Neuronal stem cell (in vitro differentiated cells): ENCODE results near the gene ATRX.

Experiments
- DNase-seq: peaks from one replicate; pipeline ENCODE4 v3.0.0-alpha.2; 2013; ENCODE audit warnings: low spot score
- H2AFZ ChIP-seq: one replicate; pipeline ENCODE4 v1.6.1; 2013; ENCODE audit warnings: mild to moderate bottlenecking, low read length, inconsistent platforms
- H2AK5ac ChIP-seq: 2 replicates; pipeline ENCODE4 v1.6.1; 2013; ENCODE audit warnings: low read depth, mild to moderate bottlenecking, inconsistent platforms, low read length, moderate library complexity, mixed read lengths
- H2BK120ac ChIP-seq: 2 replicates; pipeline ENCODE4 v1.6.1; 2013; ENCODE audit warnings: low read depth, mild to moderate bottlenecking, inconsistent platforms, low read length, moderate library complexity, mixed read lengths
- H2BK12ac ChIP-seq: one replicate; pipeline ENCODE4 v1.6.1; 2013; ENCODE audit warnings: low read length, inconsistent platforms
- H2BK15ac ChIP-seq: 2 replicates; pipeline ENCODE4 v1.6.1; 2013; ENCODE audit warnings: mild to moderate bottlenecking, low read length, inconsistent platforms, mixed read lengths
- H2BK5ac ChIP-seq: one replicate; pipeline ENCODE4 v1.6.1; 2013; ENCODE audit warnings: inconsistent platforms, mild to moderate bottlenecking, low read length, moderate library complexity
- H3K14ac ChIP-seq: one replicate; pipeline ENCODE4 v1.6.1; 2013; ENCODE audit warnings: low read length, inconsistent platforms
- H3K18ac ChIP-seq: 2 replicates; pipeline ENCODE4 v1.6.1; 2013; ENCODE audit warnings: low read length, inconsistent platforms
- H3K23ac ChIP-seq: 2 replicates; pipeline ENCODE4 v1.6.1; 2013; ENCODE audit warnings: low read depth, mild to moderate bottlenecking, mixed read lengths, low read length, inconsistent platforms; ENCODE audit not compliant: poor library complexity
- H3K27ac ChIP-seq: replicated peaks from 3 replicates; pipeline ENCODE4 v1.5.1; 2013; ENCODE audit warnings: low read length, inconsistent platforms
- H3K27me3 ChIP-seq, 3 experiments: 2 replicates each; pipeline ENCODE4 v1.6.1; 2013; ENCODE audit warnings: low read length in 3 of 3, mild to moderate bottlenecking in 2 of 3, inconsistent platforms in 1 of 3, low read depth in 1 of 3, mixed read lengths in 1 of 3, moderate library complexity in 1 of 3; ENCODE audit not compliant: control insufficient read depth in 3 of 3, insufficient read depth in 3 of 3
- H3K36me3 ChIP-seq, 2 donors: replicated peaks in 1 of 2; 2 replicates each; pipeline ENCODE4 v1.6.1; 2013; ENCODE audit warnings: low read length in 2 of 2; ENCODE audit not compliant: control insufficient read depth in 2 of 2, insufficient read depth in 2 of 2
- H3K4ac ChIP-seq: 2 replicates; pipeline ENCODE4 v1.6.1; 2013; ENCODE audit warnings: inconsistent platforms, mild to moderate bottlenecking, low read length, moderate library complexity
- H3K4me1 ChIP-seq, 2 donors: 1 replicate in 1 of 2; 2 replicates in 1 of 2; pipeline ENCODE4 v1.6.1; 2013; ENCODE audit warnings: low read length in 2 of 2, low read depth in 1 of 2; ENCODE audit not compliant: control insufficient read depth in 2 of 2, insufficient read depth in 1 of 2
- H3K4me2 ChIP-seq: one replicate; pipeline ENCODE4 v1.6.1; 2013; ENCODE audit warnings: mild to moderate bottlenecking, low read length, inconsistent platforms; ENCODE audit not compliant: insufficient read depth, poor library complexity, severe bottlenecking
- H3K4me3 ChIP-seq, 2 donors: 2 replicates each; pipeline ENCODE4 v1.5.1; 2013; ENCODE audit warnings: low read length in 2 of 2, mild to moderate bottlenecking in 2 of 2, inconsistent platforms in 1 of 2, moderate library complexity in 1 of 2
- H3K79me1 ChIP-seq: one replicate; pipeline ENCODE4 v1.6.1; 2013; ENCODE audit warnings: low read depth, mild to moderate bottlenecking, inconsistent platforms, low read length, moderate library complexity
- H3K9ac ChIP-seq: one replicate; pipeline ENCODE4 v1.6.1; 2013; ENCODE audit warnings: mild to moderate bottlenecking, low read depth, low read length, inconsistent platforms; ENCODE audit not compliant: poor library complexity
- H3K9me3 ChIP-seq, 2 donors: replicated peaks in 1 of 2; 2 replicates each; pipeline versions ENCODE3 to v1.6.1; 2013; ENCODE audit warnings: low read length in 2 of 2, mild to moderate bottlenecking in 2 of 2, inconsistent platforms in 1 of 2, low read depth in 1 of 2, mixed read lengths in 1 of 2, moderate library complexity in 1 of 2; ENCODE audit not compliant: control insufficient read depth in 2 of 2, insufficient read depth in 1 of 2
- H4K8ac ChIP-seq: one replicate; pipeline ENCODE4 v1.6.1; 2013; ENCODE audit warnings: low read depth, mild to moderate bottlenecking, inconsistent platforms, low read length, moderate library complexity
- H4K91ac ChIP-seq: one replicate; pipeline ENCODE4 v1.6.1; 2013; ENCODE audit warnings: low read length, low read depth, mild to moderate bottlenecking, inconsistent platforms; ENCODE audit not compliant: poor library complexity
- WGBS, 2 donors: extraction: QIAGEN DNeasy Blood & Tissue Kit; methylation state at CpG; one replicate each; pipeline ENCODE4 v1.1.7; 2013; ENCODE audit warnings: missing lambda C conversion rate in 2 of 2, mixed read lengths in 1 of 2; ENCODE audit not compliant: insufficient read length in 2 of 2, insufficient replicate concordance in 1 of 2; ENCODE audit errors: extremely low coverage in 2 of 2; 5-methylcytosine and 5-hydroxymethylcytosine counted together

The ATRX gene

GRCh38 chrX:77603635-77604336 lies 182.2 kb downstream of the ATRX start:
- no peak overlapping the region for H4K8ac ChIP-seq
- no peak overlapping the region for H3K23ac ChIP-seq
- H3K9me3 ChIP-seq, result no peaks in the 10 kb centered on the region
- DNase-seq, result no peak
- no peak overlapping the region for H3K4me3 ChIP-seq
- H4K91ac ChIP-seq, result no peak overlapping the region
- H3K9ac ChIP-seq, result no peak overlapping the region
- peaks cover 0 to 25% of the 10 kb centered on the region in 2 donors for H3K36me3 ChIP-seq
- no peak overlapping the region for H3K4me2 ChIP-seq
- no peak overlapping the region for H3K4ac ChIP-seq
- no peak overlapping the region for H3K27ac ChIP-seq
- no peak overlapping the region for H3K14ac ChIP-seq
- no peak overlapping the region for H2AK5ac ChIP-seq
- no peak overlapping the region for H2AFZ ChIP-seq
- no peak overlapping the region for H3K18ac ChIP-seq
- no peak overlapping the region for H2BK15ac ChIP-seq
- H2BK5ac ChIP-seq, result no peak overlapping the region
- no peak overlapping the region for H2BK12ac ChIP-seq
- H2BK120ac ChIP-seq, result no peak overlapping the region
- no peaks in the 10 kb centered on the region for H3K27me3 ChIP-seq
- no CpG with 5 or more reads among the region's 2 CpGs for WGBS, 2 donors
- no peaks in the 10 kb centered on the region for H3K79me1 ChIP-seq
- H3K4me1 ChIP-seq, result no peaks in the 10 kb centered on the region

GRCh38 chrX:77597511-77597910 lies 188.5 kb downstream of the ATRX start:
- H3K27ac ChIP-seq, result no peak overlapping the region

GRCh38 chrX:77597090-77597489 lies 188.9 kb downstream of the ATRX start:
- no peak overlapping the region for H2AFZ ChIP-seq
- DNase-seq, result no peak
- no peaks in the 10 kb centered on the region for H3K27me3 ChIP-seq
- no peak overlapping the region for H4K8ac ChIP-seq
- no peaks in the 10 kb centered on the region for H3K4me1 ChIP-seq
- H2BK12ac ChIP-seq, result no peak overlapping the region
- no peaks in the 10 kb centered on the region for H3K79me1 ChIP-seq
- no peak overlapping the region for H3K18ac ChIP-seq
- H3K4me3 ChIP-seq, result no peak overlapping the region
- no peak overlapping the region for H3K9ac ChIP-seq
- no peak overlapping the region for H2BK120ac ChIP-seq
- no peak overlapping the region for H3K4ac ChIP-seq
- WGBS, 2 donors, result no CpG with 5 or more reads among the region's 1 CpG
- no peak overlapping the region for H3K14ac ChIP-seq
- H2BK5ac ChIP-seq, result no peak overlapping the region
- H3K9me3 ChIP-seq, result no peaks in the 10 kb centered on the region
- H4K91ac ChIP-seq, result no peak overlapping the region
- H2BK15ac ChIP-seq, result no peak overlapping the region
- H3K27ac ChIP-seq, result no peak overlapping the region
- no peak overlapping the region for H3K23ac ChIP-seq
- no peak overlapping the region for H2AK5ac ChIP-seq
- peaks cover 0 to 51% of the 10 kb centered on the region in 2 donors for H3K36me3 ChIP-seq
- no peak overlapping the region for H3K4me2 ChIP-seq

More at GRCh38 chrX:77597511-77597910, 188.5 kb downstream of the ATRX start:
- Histone ChIP-seq H3K4me3 (no peak overlapping the region), H2BK120ac (no peak overlapping the region), H3K14ac (no peak overlapping the region), H3K4ac (no peak overlapping the region), H3K9ac (no peak overlapping the region), H3K36me3 (peaks cover 0 to 51% of the 10 kb centered on the region in 2 donors), H3K18ac (no peak overlapping the region), H3K4me2 (no peak overlapping the region), H2AFZ (no peak overlapping the region), H3K79me1 (no peaks in the 10 kb centered on the region), H2AK5ac (no peak overlapping the region), H2BK15ac (no peak overlapping the region), H3K4me1 (no peaks in the 10 kb centered on the region), H4K91ac (no peak overlapping the region), H4K8ac (no peak overlapping the region), H2BK12ac (no peak overlapping the region), H3K9me3 (no peaks in the 10 kb centered on the region), H2BK5ac (no peak overlapping the region), H3K27me3 (no peaks in the 10 kb centered on the region), H3K23ac (no peak overlapping the region)
- WGBS, 2 donors, result no CpG with 5 or more reads among the region's 1 CpG
- DNase-seq, result no peak

- Histone ChIP-seq H3K23ac (no peak overlapping the region), H3K79me1 (no peaks in the 10 kb centered on the region), H3K27ac (no peak overlapping the region), H3K36me3 (peaks cover 0 to 48% of the 10 kb centered on the region in 2 donors), H3K18ac (no peak overlapping the region), H3K4me1 (no peaks in the 10 kb centered on the region), H3K4ac (no peak overlapping the region), H3K27me3 (no peaks in the 10 kb centered on the region), H3K14ac (no peak overlapping the region), H2AK5ac (no peak overlapping the region), H2AFZ (no peak overlapping the region), H3K4me2 (no peak overlapping the region), H3K9me3 (no peaks in the 10 kb centered on the region), H4K91ac (no peak overlapping the region), H3K4me3 (no peak overlapping the region), H4K8ac (no peak overlapping the region), H2BK15ac (no peak overlapping the region), H3K9ac (no peak overlapping the region), H2BK120ac (no peak overlapping the region), H2BK5ac (no peak overlapping the region), H2BK12ac (no peak overlapping the region)
- DNase-seq, result no peak
- WGBS, 2 donors, result no CpG with 5 or more reads among the region's 4 CpGs
Observed at GRCh38 chrX:77595848-77596247, 190.2 kb downstream of the ATRX start.
